Measurements from ENCODE around the gene CC2D1A.

The CC2D1A gene

DNA sequence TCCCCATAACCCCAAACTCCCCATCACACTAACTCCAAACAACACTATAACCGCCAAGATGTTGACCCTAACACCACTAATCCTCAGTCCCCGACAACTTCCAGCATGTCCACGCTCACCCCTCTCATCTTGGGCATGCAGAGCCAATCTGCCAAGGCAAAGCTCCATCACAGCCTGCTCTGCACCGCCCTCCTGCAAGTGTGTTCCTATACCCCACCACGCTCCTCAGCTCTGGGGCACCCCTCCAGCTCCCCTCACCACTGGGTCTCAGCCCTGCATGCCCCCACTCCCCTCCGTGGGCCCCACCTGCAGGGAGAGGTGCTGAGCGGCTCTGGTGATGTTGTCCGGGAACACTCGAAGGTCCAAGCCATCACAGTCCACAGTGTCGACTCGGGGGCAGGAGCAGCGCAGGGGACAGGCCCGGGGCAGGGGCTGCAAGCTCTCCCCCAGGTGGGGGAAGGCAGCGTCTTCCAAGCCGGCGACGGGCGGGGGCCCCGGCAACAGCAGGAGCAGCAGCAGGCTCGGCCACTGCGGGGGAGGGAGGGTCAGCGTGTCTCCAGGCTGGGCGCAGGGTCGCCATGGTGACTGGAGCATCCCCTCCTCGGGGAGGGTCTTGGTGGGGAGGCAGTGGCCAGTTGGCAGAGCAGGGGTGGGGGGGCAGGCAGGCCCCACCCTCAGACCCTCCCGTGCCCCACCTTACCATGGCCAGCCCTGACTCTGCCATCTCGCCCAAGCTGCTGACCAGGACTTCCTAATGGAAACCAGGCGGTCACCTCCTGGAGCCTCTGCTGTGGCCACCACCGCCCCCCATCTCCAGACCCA lies 31.7 kb downstream of the CC2D1A start:
- DNase-seq (ENCODE audit: low spot score): no peak

DNA sequence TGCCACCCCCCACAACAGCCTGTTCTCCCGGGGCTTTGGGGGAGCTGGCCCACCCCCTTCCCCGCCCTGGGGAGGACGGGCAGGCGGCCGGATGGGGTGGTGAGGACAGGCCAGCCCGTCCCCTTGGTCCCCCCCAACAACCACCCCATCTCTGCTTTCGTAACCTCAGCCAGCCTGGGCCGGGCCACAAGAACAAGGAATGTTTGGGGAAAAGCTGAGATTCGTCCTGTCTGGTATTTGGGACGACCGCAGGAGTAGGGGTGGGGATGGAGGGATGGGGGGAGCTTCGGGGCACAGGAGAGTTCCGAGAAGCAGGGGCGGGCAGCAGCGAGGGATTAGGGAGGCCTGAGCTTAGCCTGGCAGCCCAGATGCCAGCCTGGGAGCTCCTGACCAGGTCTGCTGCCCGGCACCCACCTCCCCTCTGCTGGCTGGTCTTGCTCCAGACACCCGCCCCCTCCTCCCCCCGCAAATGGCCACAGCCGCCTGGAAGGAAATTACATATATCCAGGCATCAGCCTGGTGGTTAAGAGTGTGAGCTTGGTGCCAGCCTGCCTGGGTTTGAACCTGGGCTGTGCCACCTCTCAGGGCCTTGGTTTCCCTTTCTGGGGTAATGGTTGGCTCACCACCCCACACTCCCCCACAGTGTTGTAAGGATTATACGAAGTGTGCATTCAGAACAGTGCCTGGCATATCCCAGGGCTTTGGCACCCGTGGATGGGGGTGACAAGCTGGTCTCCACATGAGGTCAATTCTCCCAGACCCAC lies 32.5 kb downstream of the CC2D1A start, which contains the start of gene PODNL1:
Gene PODNL1, minus strand, starts transcription at position 117 of the 764 bp plus-strand sequence. CDS start 236 bp downstream, outside the sequence.
- DNase-seq (ENCODE audit: low spot score): no peak

DNA sequence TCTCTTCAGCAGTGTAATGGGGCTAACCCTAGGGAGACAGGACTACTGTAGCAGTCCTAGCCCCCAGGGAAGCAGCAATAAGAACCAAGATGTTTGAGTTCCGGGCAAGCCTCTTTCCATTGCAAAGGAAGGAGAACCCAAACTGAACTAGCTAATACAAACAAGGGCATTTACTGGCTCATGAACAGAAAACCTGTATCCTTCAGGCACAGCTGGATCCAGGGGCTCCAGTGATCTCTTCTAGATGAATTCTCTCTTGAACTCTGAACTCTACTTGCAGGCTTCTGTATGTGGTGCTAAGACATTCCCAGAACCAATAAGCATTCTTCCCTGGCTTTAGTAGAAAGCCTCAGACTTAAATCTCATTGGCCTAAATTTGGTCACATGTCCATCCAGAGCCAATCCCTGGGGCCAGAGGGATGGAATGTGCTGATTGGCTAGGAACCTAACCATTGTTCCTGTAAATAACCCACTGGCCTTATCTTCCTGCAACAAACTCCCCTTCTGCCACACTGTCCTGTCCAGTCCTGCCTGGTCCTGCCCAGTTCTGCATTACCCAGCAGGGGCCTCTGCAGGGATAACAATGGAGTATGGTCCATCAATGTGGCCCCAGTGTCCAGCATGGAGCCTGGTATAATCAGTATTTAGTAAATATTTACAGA lies 36.2 kb downstream of the CC2D1A start:
- DNase-seq (ENCODE audit: low spot score): no peak

DNA sequence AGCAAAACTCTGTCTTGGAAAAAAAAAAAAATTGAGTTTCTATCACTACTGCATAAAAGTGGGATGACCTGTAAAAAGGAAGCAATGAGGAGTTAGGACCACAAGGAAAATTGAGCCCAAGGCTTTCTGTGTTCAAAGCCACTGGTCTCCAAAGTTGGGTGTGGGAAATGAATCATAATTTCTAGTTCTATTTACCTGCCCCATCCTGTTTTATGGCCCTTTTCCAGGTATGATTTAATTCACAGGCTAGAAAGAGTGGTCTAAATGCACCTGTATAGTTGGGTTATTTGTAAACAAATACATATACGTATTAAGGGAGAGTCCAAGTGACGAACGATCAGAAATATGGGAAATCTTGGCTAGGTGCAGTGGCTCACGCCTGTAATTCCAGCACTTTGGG lies 40.4 kb downstream of the CC2D1A start:
- no peak for DNase-seq (ENCODE audit: low spot score)

DNA sequence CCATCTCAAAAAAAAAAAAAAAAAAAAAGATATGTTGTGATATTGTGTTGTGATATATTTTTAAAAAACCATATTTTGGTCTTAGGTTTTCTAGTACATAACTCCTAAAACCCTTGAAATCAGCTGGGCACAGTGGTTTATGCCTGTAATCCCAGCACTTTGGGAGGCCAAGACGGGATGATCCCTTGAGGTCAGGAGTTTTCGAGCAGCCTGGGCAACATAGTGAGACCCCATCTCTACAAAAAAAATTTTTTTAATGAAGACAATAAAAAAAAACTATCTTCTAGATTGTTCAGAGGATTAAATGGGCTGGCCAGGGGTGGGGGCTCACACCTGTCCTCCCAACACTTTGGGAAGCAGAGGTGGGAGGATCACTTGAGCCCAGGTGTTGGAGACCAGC lies 45.0 kb downstream of the CC2D1A start:
- no peak for DNase-seq (ENCODE audit: low spot score)

DNA sequence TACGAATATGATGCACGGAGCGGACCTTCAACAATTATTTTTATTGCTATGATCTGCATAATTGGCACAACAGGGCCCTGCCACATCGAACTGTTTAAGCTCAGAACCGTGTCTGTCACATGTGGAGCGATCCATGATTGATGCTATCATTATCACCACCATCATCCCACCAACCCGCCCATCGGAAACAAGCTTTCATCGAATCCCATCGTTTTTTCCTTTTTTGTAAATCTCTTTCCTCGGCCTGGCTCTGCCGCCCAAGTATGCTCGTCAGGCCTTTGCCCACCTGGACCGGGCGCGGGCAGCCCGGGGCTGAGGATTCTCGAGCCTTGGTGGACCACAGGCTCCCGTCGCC lies 45.8 kb downstream of the CC2D1A start:
- no peak for DNase-seq (ENCODE audit: low spot score)

GRCh38 chr19:13952154-13952930 lies 46.3 kb downstream of the CC2D1A start, which contains the start of gene DCAF15:
TSS of gene DCAF15 (plus strand) at chr19:13952509. CDS start at chr19:13952513, 4 bp downstream.
- DNase-seq (ENCODE audit: low spot score): peak; percentile 98

- DNase-seq (ENCODE audit: low spot score): peak; percentile 28
Observed at GRCh38 chr19:13952931-13953531, 47.0 kb downstream of the CC2D1A start.

DNA sequence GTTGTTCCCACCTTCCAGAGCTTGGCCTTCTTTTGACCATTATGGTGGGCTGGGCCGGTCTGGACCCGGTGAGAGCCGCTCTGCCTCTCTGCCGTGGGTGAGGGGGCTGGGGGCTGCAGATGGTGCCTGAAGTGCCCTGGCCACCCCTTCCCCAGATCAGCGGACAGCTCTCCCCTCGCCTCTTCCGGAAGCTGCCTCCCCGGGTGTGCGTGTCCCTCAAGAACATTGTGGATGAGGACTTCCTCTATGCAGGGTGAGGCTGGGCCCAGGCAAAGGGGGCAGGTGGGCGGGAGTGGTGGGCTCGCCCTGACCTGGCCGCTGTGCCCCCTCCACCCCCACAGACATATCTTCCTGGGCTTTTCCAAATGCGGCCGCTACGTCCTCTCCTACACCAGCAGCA lies 48.2 kb downstream of the CC2D1A start:
- no peak for DNase-seq (ENCODE audit: low spot score)

GRCh38 chr19:13955662-13956364 lies 49.8 kb downstream of the CC2D1A start:
- DNase-seq (ENCODE audit: low spot score): no peak

GRCh38 chr19:13956365-13956744 lies 50.4 kb downstream of the CC2D1A start:
- no peak for DNase-seq (ENCODE audit: low spot score)

GRCh38 chr19:13957051-13957450 lies 51.0 kb downstream of the CC2D1A start:
- no peak for DNase-seq (ENCODE audit: low spot score)

DNA sequence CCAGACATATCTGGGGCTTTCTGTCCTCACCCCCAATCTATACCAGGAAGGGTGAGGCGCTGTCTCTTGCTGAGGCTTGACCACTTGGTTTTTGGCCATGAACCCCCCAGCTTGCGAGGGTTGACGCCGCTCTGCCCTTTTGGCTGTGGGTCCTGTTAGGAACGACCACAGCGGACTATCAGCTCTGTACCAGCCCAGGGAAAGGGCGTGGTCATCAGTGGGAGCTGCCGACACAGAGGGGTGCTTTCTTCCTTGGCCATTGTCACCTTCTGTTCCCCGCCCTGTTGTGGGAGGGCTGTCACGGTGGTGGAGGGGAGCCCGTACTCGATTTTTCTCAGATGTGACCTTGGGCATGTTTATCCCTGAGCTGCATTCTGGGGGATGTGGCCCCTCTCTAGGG lies 52.0 kb downstream of the CC2D1A start:
- no peak for DNase-seq (ENCODE audit: low spot score)

GRCh38 chr19:13959141-13959961 lies 53.4 kb downstream of the CC2D1A start:
- no peak for DNase-seq (ENCODE audit: low spot score)

- DNase-seq (ENCODE audit: low spot score): no peak
Observed at GRCh38 chr19:13959962-13960862, 54.2 kb downstream of the CC2D1A start.

DNA sequence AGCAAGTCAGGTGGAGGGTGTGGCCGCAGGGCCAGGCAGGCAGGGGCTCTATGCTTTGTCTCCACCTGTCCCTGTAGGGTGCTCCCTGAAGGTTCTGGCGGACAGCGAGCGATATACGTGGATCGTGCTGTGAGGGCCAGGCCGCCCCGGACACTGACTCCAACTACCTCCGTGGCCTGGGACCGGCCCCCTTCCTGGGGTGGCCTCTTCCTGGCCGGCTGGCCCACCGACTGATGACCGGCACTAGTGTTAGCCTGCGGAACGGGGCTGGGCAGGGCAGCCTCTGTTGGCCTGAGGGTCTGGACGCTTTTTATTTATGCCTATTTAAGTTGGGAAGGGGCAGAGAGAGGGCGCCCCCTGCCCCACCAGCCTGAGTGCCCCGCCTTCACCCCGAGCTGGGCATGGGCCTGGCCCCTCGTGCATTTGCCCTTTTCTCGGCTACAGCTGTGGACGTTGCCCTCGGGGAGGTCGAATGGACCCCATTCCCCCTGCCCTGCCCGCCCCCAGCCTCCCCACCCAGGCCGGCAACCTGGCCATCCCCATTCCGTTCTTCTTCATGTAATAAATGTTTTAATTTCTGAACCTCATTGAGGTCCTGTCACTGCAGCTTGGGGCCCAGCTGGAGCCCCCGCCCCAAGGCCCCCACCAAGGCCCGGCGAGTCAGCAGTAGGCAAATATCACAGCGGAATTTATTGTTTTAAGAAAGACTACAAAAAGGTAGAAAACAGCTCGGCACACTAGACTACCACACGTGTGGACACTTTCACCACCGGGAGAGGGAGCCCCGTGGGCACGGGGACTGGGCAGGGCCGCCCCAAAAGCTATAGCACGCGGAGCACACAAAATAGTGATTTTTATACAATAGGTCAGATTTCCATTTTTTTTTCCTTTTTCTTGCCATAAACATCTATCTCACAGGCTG lies 55.1 kb downstream of the CC2D1A start:
- no peak for DNase-seq (ENCODE audit: low spot score)

- DNase-seq (ENCODE audit: low spot score): no peak
Observed at GRCh38 chr19:13961826-13962698, 56.1 kb downstream of the CC2D1A start.
